ENCODE data around the gene SPEG. TPM values are rescaled to one million over a fixed set of nuclear protein-coding genes. Genes with fewer than 3 reads are reported as not detected.
"Not testable (repeated sequence)": the region's sequence is repeated elsewhere in the genome, so short reads cannot be mapped to it uniquely, and the experiment has no call there.

The SPEG gene
- total RNA-seq, 2 donors from 2014 or later: 2.9 to 3.6 TPM

DNA sequence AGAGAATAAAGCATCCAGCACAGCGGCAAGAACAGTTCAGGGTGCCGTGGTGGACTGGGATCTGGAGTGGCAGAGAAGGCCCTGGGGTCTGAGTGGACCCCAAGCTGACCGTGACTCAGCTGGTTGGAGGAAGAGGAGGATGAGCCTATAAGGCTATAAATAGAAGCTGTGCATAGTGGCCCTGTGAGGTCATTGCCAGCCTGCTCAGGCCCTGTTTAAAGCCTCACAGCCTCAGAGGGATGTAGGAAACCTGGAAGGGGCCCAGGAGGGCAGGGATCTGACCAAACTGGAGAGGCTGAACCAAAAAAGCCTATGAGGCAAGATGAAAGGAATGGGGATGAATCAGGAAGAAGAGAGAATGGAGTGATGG is 27.8 kb upstream of the SPEG start:
- no peaks in the 10 kb centered on the region for H3K36me3 ChIP-seq (replicated peaks in 1 of 2; ENCODE audit: insufficient read depth in 1 of 2, low read depth in 2 of 2)
- no peak for TF ChIP-seq CTCF (IDR thresholded peaks at IDR 0.05)
- TF ChIP-seq POLR2A (IDR thresholded peaks at IDR 0.05): no peak
- intact Hi-C loops (cut with DNase I): loop anchor here (5.0 kb wide), 1 partner anchor 120 kb away; no protein-coding TSS in a partner anchor
- H3K27me3 ChIP-seq: no peaks in the 10 kb centered on the region
- no peaks in the 10 kb centered on the region for H3K4me1 ChIP-seq
- DNase-seq (no peak), ATAC-seq (no peak)
- WGBS, 2 donors: 77 to 89% methylated on average over 3 of the region's 3 CpGs
- H3K27ac ChIP-seq: no peak overlapping the region
- H3K4me3 ChIP-seq: no peak overlapping the region
- no peaks in the 10 kb centered on the region for H3K9me3 ChIP-seq

GRCh38 chr2:219407343-219407742 is 27.3 kb upstream of the SPEG start:
- intact Hi-C loops (cut with DNase I): loop anchor here (5.0 kb wide), 1 partner anchor 120 kb away; no protein-coding TSS in a partner anchor
- WGBS, 2 donors: 57% methylated on average over 5 of the region's 5 CpGs
- H3K27me3 ChIP-seq; ATAC-seq; H3K9me3 ChIP-seq; DNase-seq; H3K36me3 ChIP-seq (replicated peaks in 1 of 2; ENCODE audit: insufficient read depth in 1 of 2, low read depth in 2 of 2); H3K4me3 ChIP-seq; H3K4me1 ChIP-seq; H3K27ac ChIP-seq: not testable (repeated sequence)

DNA sequence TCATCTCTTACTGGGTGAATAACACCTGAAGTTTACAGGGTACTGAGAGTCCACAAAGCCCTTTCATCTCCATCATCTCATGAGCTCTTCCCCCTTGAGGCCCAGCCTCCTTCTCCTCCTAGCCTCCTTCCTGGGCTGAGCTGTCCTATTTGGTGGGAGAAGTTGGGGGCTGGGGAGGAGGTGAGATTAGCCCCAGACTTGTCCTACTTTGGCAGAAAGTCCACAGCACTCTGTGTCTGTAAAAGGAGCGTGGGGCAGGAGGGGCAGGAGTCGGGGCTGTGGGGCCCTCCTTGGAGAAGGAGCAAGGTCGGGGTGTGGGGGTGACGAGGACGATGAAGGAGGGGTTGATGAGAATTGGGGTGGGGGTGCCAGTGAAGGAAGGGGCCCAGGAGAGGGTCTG is 26.4 kb upstream of the SPEG start:
- H3K9me3 ChIP-seq: no peaks in the 10 kb centered on the region
- WGBS, 2 donors: 51 to 67% methylated on average over 5 of the region's 5 CpGs
- no peaks in the 10 kb centered on the region for H3K4me1 ChIP-seq
- intact Hi-C loops (cut with DNase I): loop anchor here (5.0 kb wide), 1 partner anchor 119 kb away; no protein-coding TSS in a partner anchor
- no peak for DNase-seq
- H3K27me3 ChIP-seq: no peaks in the 10 kb centered on the region
- H3K36me3 ChIP-seq (replicated peaks in 1 of 2; ENCODE audit: insufficient read depth in 1 of 2, low read depth in 2 of 2): no peaks in the 10 kb centered on the region
- TF ChIP-seq CTCF (IDR thresholded peaks at IDR 0.05) (no peak), POLR2A (IDR thresholded peaks at IDR 0.05) (no peak)
- ATAC-seq: no peak
- no peak overlapping the region for H3K4me3 ChIP-seq
- H3K27ac ChIP-seq: no peak overlapping the region

DNA sequence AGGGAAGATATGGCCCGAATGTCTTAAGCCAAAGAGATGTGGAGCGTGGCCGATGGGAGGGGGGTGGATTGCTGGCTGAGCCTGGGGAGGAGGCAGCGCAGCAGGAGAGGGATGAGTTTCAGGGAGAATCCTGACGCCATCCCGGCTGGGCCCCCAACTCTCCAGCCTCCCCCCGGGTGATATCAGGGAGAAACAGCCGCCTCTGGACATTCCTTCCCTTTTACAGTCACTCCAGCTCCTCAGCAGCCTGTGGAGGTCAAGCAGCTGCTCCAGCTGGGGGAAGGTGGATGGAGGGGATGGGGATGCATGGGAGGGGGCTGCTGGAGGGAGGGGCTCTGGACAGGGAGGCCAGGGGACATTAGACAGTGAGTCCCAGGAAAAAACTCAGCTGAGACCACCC is 26.0 kb upstream of the SPEG start:
- H3K9me3 ChIP-seq: no peaks in the 10 kb centered on the region
- DNase-seq (no peak), ATAC-seq (no peak)
- no peak overlapping the region for H3K4me3 ChIP-seq
- no peaks in the 10 kb centered on the region for H3K27me3 ChIP-seq
- TF ChIP-seq POLR2A (IDR thresholded peaks at IDR 0.05) (no peak), CTCF (IDR thresholded peaks at IDR 0.05) (no peak)
- no peaks in the 10 kb centered on the region for H3K36me3 ChIP-seq (replicated peaks in 1 of 2; ENCODE audit: insufficient read depth in 1 of 2, low read depth in 2 of 2)
- 51 to 53% methylated on average over 8 of the region's 8 CpGs for whole genome bisulfite sequencing, 2 donors
- intact Hi-C loops (cut with DNase I): loop anchor here (5.0 kb wide), 1 partner anchor 119 kb away; no protein-coding TSS in a partner anchor
- no peak overlapping the region for H3K27ac ChIP-seq
- no peaks in the 10 kb centered on the region for H3K4me1 ChIP-seq

DNA sequence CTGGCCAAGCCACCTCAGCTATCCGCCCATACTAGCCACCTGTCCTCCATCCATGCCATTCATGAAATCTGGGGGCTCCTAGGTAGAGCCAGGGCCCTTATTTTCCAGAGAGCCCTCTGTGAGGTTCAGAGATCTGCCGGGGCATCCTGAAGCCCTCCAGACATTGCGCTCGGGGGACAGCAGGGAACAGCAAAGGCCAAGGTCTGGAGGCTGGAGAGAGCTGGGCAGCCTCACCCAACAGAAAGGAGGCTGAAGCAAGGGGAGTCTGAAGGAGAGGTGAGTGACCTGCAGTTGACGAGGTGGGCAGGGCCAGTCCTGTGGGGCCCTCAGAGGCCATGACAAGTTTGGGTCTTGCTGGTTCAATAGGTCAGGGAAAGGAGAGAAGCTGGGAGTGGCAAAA is 25.0 kb upstream of the SPEG start:
- TF ChIP-seq POLR2A (IDR thresholded peaks at IDR 0.05): no peak
- no peak for TF ChIP-seq CTCF (IDR thresholded peaks at IDR 0.05)
- intact Hi-C loops (cut with DNase I): loop anchor here (5.0 kb wide), 1 partner anchor 118 kb away; no protein-coding TSS in a partner anchor

More for the DNA sequence above, 25.0 kb upstream of the SPEG start:
- WGBS, 2 donors: 81 to 92% methylated on average over 5 of the region's 5 CpGs
- H3K27ac ChIP-seq: no peak overlapping the region
- no peaks in the 10 kb centered on the region for H3K9me3 ChIP-seq
- H3K4me1 ChIP-seq: no peaks in the 10 kb centered on the region
- DNase-seq (no peak), ATAC-seq (no peak)
- no peaks in the 10 kb centered on the region for H3K36me3 ChIP-seq (replicated peaks in 1 of 2; ENCODE audit: insufficient read depth in 1 of 2, low read depth in 2 of 2)
- H3K27me3 ChIP-seq: no peaks in the 10 kb centered on the region
- no peak overlapping the region for H3K4me3 ChIP-seq

All from body of pancreas (tissue), 4 donors.